H1 (cell line): ENCODE data around the gene KRT75. TPM values are rescaled to one million over a fixed set of nuclear protein-coding genes. Genes with fewer than 3 reads are reported as not detected.

Experiments used
- CTCF ChIA-PET: fragments of 300-600 bp; sonication (Branson Sonifier 250); formaldehyde crosslinking; loops from one replicate; lab custom pipeline; 2021; ENCODE audit not compliant: partially characterized antibody; lab: Charles Lee
- POLR2A ChIA-PET: fragments of 300-600 bp; sonication (Branson Sonifier 250); formaldehyde crosslinking; loops from one replicate; lab custom pipeline; 2021; ENCODE audit warnings: inconsistent platforms; ENCODE audit not compliant: partially characterized antibody; lab: Charles Lee
- DNase-seq, 2 experiments: peaks; one replicate each; pipeline versions ENCODE4 v3.0.0 to v3.0.0-alpha.2; 2010 to 2022; ENCODE audit warnings: low spot score in 2 of 2, low read depth in 1 of 2, mixed read lengths in 1 of 2
- FAIRE-seq: peaks from 2 replicates; lab custom pipeline; 2011; peaks lifted over from hg19 to GRCh38; lab: Jason Lieb, UNC
- H2AFZ ChIP-seq: 2 replicates; pipeline ENCODE4 v1.8.1; 2012; ENCODE audit warnings: low read length, inconsistent platforms
- H2AK5ac ChIP-seq: 2 replicates; pipeline ENCODE4 v1.6.1; 2013; ENCODE audit warnings: low read depth, low read length
- H2BK120ac ChIP-seq: replicated peaks from 2 replicates; pipeline ENCODE3; 2013; ENCODE audit warnings: low read depth, low read length, inconsistent platforms
- H2BK12ac ChIP-seq: 2 replicates; pipeline ENCODE4 v1.6.1; 2013; ENCODE audit warnings: low read depth, low read length
- H2BK15ac ChIP-seq: 2 replicates; pipeline ENCODE4 v1.6.1; 2013; ENCODE audit warnings: low read length
- H2BK20ac ChIP-seq: 2 replicates; pipeline ENCODE4 v1.6.1; 2013; ENCODE audit warnings: low read length
- H2BK5ac ChIP-seq: 2 replicates; pipeline ENCODE4 v1.6.1; 2013; ENCODE audit warnings: low read depth, low read length
- H3K14ac ChIP-seq: 2 replicates; pipeline ENCODE4 v1.6.1; 2013; ENCODE audit warnings: inconsistent platforms; ENCODE audit not compliant: insufficient read length
- H3K18ac ChIP-seq: 2 replicates; pipeline ENCODE4 v1.6.1; 2013; ENCODE audit warnings: low read length; ENCODE audit errors: extremely low read depth
- H3K23ac ChIP-seq: 2 replicates; pipeline ENCODE4 v1.6.1; 2013; ENCODE audit warnings: inconsistent platforms; ENCODE audit not compliant: insufficient read length
- H3K23me2 ChIP-seq: 2 replicates; pipeline ENCODE4 v1.6.1; 2013; ENCODE audit warnings: low read depth, low read length
- H3K27ac ChIP-seq: 2 replicates; pipeline ENCODE4 v1.6.1; 2011; ENCODE audit warnings: low read depth, low read length, inconsistent platforms
- H3K27me3 ChIP-seq, 4 experiments: replicated peaks in 1 of 4; 1 replicate in 1 of 4; 2 replicates in 3 of 4; pipeline versions ENCODE4 v1.6.1 to v1.8.1; 2011 to 2013; ENCODE audit warnings: low read length in 3 of 4, mild to moderate bottlenecking in 3 of 4, inconsistent platforms in 2 of 4, mixed read lengths in 2 of 4, moderate library complexity in 1 of 4; ENCODE audit not compliant: control insufficient read depth in 3 of 4, insufficient read depth in 3 of 4; ENCODE audit errors: extremely low read depth in 1 of 4
- H3K36me3 ChIP-seq, 4 experiments: 2 replicates each; pipeline versions ENCODE4 v1.6.1 to v1.8.1; 2011 to 2013; ENCODE audit warnings: mild to moderate bottlenecking in 4 of 4, low read length in 3 of 4, moderate library complexity in 2 of 4, control low read depth in 1 of 4, inconsistent platforms in 1 of 4; ENCODE audit not compliant: insufficient read depth in 4 of 4, control insufficient read depth in 2 of 4
- H3K4ac ChIP-seq: replicated peaks from 2 replicates; pipeline ENCODE3; 2013; ENCODE audit warnings: low read length, low read depth, mixed read lengths, inconsistent platforms; ENCODE audit not compliant: insufficient read length
- H3K4me1 ChIP-seq, 4 experiments: replicated peaks in 1 of 4; 1 replicate in 1 of 4; 2 replicates in 3 of 4; pipeline versions ENCODE4 v1.6.1 to v1.8.1; 2011 to 2013; ENCODE audit warnings: low read length in 3 of 4, inconsistent platforms in 2 of 4, mixed read lengths in 1 of 4; ENCODE audit not compliant: insufficient read depth in 4 of 4, control insufficient read depth in 3 of 4
- H3K4me2 ChIP-seq, 2 experiments: 2 replicates each; pipeline versions ENCODE4 v1.6.1 to v1.8.1; 2011 to 2013; ENCODE audit warnings: low read depth in 2 of 2, low read length in 2 of 2, control low read depth in 1 of 2, inconsistent platforms in 1 of 2, mild to moderate bottlenecking in 1 of 2; ENCODE audit not compliant: insufficient read depth in 1 of 2
- H3K4me3 ChIP-seq, 4 experiments: fragments of 200-600, 300-600 bp in 1 of 4; sonication (generic), shearing (Covaris generic), sonication (Bioruptor Twin) in 1 of 4; 2 replicates each; pipeline versions ENCODE4 v1.5.1 to v1.8.1; 2011 to 2016; ENCODE audit warnings: low read length in 4 of 4, low read depth in 3 of 4, control low read depth in 2 of 4, inconsistent platforms in 2 of 4, mild to moderate bottlenecking in 2 of 4, mixed read lengths in 1 of 4, moderate library complexity in 1 of 4; ENCODE audit not compliant: insufficient read depth in 2 of 4; ENCODE audit errors: extremely low read depth in 1 of 4
- H3K56ac ChIP-seq: replicated peaks from 2 replicates; pipeline ENCODE3; 2013; ENCODE audit warnings: low read depth, mild to moderate bottlenecking, mixed read lengths, low read length, inconsistent platforms; ENCODE audit not compliant: insufficient read length
- H3K79me1 ChIP-seq: 2 replicates; pipeline ENCODE4 v1.6.1; 2013; ENCODE audit warnings: low read depth, low read length, control low read depth
- H3K79me2 ChIP-seq, 2 experiments: 2 replicates each; pipeline versions ENCODE4 v1.6.1 to v1.8.1; 2012 to 2013; ENCODE audit warnings: low read length in 2 of 2, mild to moderate bottlenecking in 2 of 2, inconsistent platforms in 1 of 2; ENCODE audit not compliant: insufficient read depth in 2 of 2, control insufficient read depth in 1 of 2
- H3K9ac ChIP-seq, 4 experiments: replicated peaks in 1 of 4; 1 replicate in 1 of 4; 2 replicates in 3 of 4; pipeline versions ENCODE4 v1.6.1 to v1.8.1; 2011 to 2013; ENCODE audit warnings: low read depth in 3 of 4, low read length in 3 of 4, control low read depth in 2 of 4, mild to moderate bottlenecking in 2 of 4, moderate library complexity in 2 of 4, inconsistent platforms in 1 of 4; ENCODE audit errors: extremely low read depth in 1 of 4
- H3K9me3 ChIP-seq, 2 experiments: 2 replicates each; pipeline versions ENCODE4 v1.6.1 to v1.8.1; 2012 to 2013; ENCODE audit warnings: mild to moderate bottlenecking in 2 of 2, moderate library complexity in 2 of 2, control low read depth in 1 of 2, inconsistent platforms in 1 of 2, low read depth in 1 of 2, low read length in 1 of 2, mixed read lengths in 1 of 2; ENCODE audit not compliant: insufficient read depth in 2 of 2
- H4K20me1 ChIP-seq, 2 experiments: replicated peaks in 1 of 2; 2 replicates each; pipeline versions ENCODE3 to v1.8.1; 2011 to 2013; ENCODE audit warnings: inconsistent platforms in 2 of 2, low read length in 2 of 2, mild to moderate bottlenecking in 1 of 2; ENCODE audit not compliant: insufficient read depth in 2 of 2, control insufficient read depth in 1 of 2
- H4K5ac ChIP-seq: 2 replicates; pipeline ENCODE4 v1.6.1; 2013; ENCODE audit warnings: low read length, low read depth, mixed read lengths, inconsistent platforms; ENCODE audit not compliant: insufficient read length
- H4K8ac ChIP-seq: 2 replicates; pipeline ENCODE4 v1.8.0; 2013; ENCODE audit warnings: mild to moderate bottlenecking, moderate library complexity, low read length, inconsistent platforms; ENCODE audit not compliant: insufficient read depth; ENCODE audit errors: extremely low read depth
- H4K91ac ChIP-seq: replicated peaks from 2 replicates; pipeline ENCODE3; 2013; ENCODE audit warnings: low read length, mixed read lengths, inconsistent platforms; ENCODE audit not compliant: insufficient read length
- CEBPB ChIP-seq: IDR thresholded peaks from 2 replicates; pipeline ENCODE4 v1.6.1; 2012; ENCODE audit warnings: low read depth, low read length
- WGBS, 2 experiments: shearing (Covaris generic) in 1 of 2; methylation state at CpG; one replicate each; pipeline versions ENCODE4 v1.1.6 to v1.1.7; 2013 to 2015; ENCODE audit warnings: low lambda C conversion rate in 2 of 2, mixed read lengths in 2 of 2, inconsistent platforms in 1 of 2, low coverage in 1 of 2, missing lambda C conversion rate in 1 of 2; ENCODE audit not compliant: insufficient replicate concordance in 2 of 2, insufficient coverage in 1 of 2, insufficient read length in 1 of 2; ENCODE audit errors: extremely low coverage in 1 of 2, missing lambda C conversion rate in 1 of 2; 5-methylcytosine and 5-hydroxymethylcytosine counted together
- polyA plus RNA-seq, 7 experiments: library from polyadenylated mRNA; depleted of rRNA in 3 of 7; stranded (reverse) in 5 of 7; unstranded in 2 of 7; fragments of >200 nt in 5 of 7; fragments of 200-250 nt in 2 of 7; gene quantifications; 1 replicate in 5 of 7; 2 replicates in 1 of 7; 4 replicates in 1 of 7; pipeline versions ENCODE4 v1.2.1 to v1.2.3, GENCODE V29; 2011 to 2013; ENCODE audit warnings: missing spikeins in 2 of 7, mixed read lengths in 2 of 7
- total RNA-seq: library from RNA; stranded (reverse); fragmentation: NEBNext Ultra II Directional; extraction: Animal tissue kit (Norgen Biotek cat#: 25700); gene quantifications from 2 replicates; pipeline ENCODE4 v1.2.1, GENCODE V29; 2021
- TF ChIP-seq, protein P1 (sequence below): IDR thresholded peaks from 2 replicates; pipeline ENCODE4 v1.6.1; 2011; ENCODE audit warnings: low read length, improper control_type of control experiment

Gene KRT75
- total and polyA plus RNA-seq, 2 of the 8 experiments (the other 6 are each of a cell fraction or from before 2014, with no cell fraction given): not detected

GRCh38 chr12:52427083-52427482, 7.1 kb downstream of the KRT75 start:
- Histone ChIP-seq H4K20me1 (no peaks in the 10 kb centered on the region), H2BK120ac (no peak overlapping the region), H2AFZ (no peak overlapping the region), H3K9ac (no peak overlapping the region), H4K5ac (no peak overlapping the region), H3K23ac (no peak overlapping the region), H3K79me1 (no peaks in the 10 kb centered on the region), H3K79me2 (no peaks in the 10 kb centered on the region), H3K36me3 (no peaks in the 10 kb centered on the region), H3K23me2 (no peaks in the 10 kb centered on the region), H3K4ac (no peak overlapping the region), H3K9me3 (no peaks in the 10 kb centered on the region), H3K27me3 (no peaks in the 10 kb centered on the region; a peak in 1 of 7 replicates), H2BK20ac (no peak overlapping the region), H3K27ac (no peak overlapping the region), H3K4me2 (no peak overlapping the region), H3K56ac (no peak overlapping the region), H3K4me3 (no peak overlapping the region), H2AK5ac (no peak overlapping the region), H2BK5ac (no peak overlapping the region), H2BK12ac (no peak overlapping the region), H4K91ac (no peak overlapping the region), H3K4me1 (no peaks in the 10 kb centered on the region; a peak in 2 of 7 replicates), H4K8ac (no peak overlapping the region), H3K18ac (no peak overlapping the region), H3K14ac (no peak overlapping the region), H2BK15ac (no peak overlapping the region)
- no peak for DNase-seq
- 73% methylated on average over 1 of the region's 1 CpG; no CpG with 5 or more reads in 1 of the 2 experiments for WGBS, 2 experiments
- FAIRE-seq: no peak
- ChIA-PET POLR2A (no interaction called here), CTCF (interaction anchor here (0.6 to 5.1 kb wide), 16 partner anchors 8 to 457 kb away, joined by 3 to 29 read pairs (median 4); partner anchors contain the start of genes KRT5 and KRT82)
- TF ChIP-seq, protein P1, sequence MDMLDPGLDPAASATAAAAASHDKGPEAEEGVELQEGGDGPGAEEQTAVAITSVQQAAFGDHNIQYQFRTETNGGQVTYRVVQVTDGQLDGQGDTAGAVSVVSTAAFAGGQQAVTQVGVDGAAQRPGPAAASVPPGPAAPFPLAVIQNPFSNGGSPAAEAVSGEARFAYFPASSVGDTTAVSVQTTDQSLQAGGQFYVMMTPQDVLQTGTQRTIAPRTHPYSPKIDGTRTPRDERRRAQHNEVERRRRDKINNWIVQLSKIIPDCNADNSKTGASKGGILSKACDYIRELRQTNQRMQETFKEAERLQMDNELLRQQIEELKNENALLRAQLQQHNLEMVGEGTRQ: no peak
- TF ChIP-seq CEBPB: no peak
